Dedifferentiated amniotic fluid mesenchymal stem cell (primary cell): ENCODE measurements around the gene ICOS.
"Not testable (repeated sequence)": the region's sequence is repeated elsewhere in the genome, so short reads cannot be mapped to it uniquely, and the experiment has no call there.

Experiments
- DNase-seq: peaks from one replicate; pipeline ENCODE4 v3.0.0-alpha.2; 2016; ENCODE audit errors: extremely low spot score

ICOS gene

GRCh38 chr2:203975912-203976311, 39.3 kb downstream of the ICOS start:
- no peak for DNase-seq

- no peak for DNase-seq
These were observed 45.7 kb downstream of the ICOS start for GRCh38 chr2:203982276-203982675.

GRCh38 chr2:203983064-203983715, 46.6 kb downstream of the ICOS start:
- DNase-seq, result no peak

DNA sequence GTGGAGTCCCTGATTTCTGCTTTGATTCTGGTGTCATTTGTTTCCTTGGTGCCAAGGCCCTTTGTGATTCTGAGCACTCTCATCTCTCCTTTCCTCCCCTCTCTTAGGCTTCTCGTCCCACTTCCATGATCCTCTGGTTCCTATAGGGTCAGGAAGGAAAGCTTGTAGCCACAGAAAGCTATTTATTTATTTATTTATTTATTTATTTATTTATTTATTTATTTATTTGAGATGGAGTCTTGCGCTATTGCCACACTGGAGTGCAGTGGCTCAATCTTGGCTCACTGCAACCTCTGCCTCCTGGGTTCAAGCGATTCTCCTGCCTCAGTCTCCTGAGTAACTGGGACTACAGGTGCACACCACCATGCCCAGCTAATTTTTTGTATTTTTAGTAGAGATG, 49.4 kb downstream of the ICOS start:
- not testable (repeated sequence) for DNase-seq

- no peak for DNase-seq
These were observed 51.4 kb downstream of the ICOS start for GRCh38 chr2:203987959-203988358.

GRCh38 chr2:203988500-203989260, 52.1 kb downstream of the ICOS start:
- no peak for DNase-seq

DNA sequence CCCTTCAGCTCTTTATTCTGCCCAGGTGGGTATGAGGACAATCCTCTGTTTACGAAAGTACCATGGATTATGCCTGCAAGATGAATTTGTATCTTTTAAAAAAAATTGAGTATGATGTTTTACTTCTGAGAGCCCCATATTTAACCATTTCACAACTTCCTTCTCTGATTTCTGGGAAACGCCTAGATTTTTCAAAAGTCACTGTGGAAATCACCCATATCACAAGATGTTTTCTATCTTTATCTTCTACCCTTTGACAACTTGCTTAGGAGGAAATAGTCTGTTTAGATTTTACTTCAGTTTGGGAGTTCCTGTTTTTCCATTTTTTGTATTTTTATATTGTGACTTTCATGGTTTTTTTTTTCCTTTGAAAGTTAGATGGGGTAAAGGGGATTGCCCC, 53.0 kb downstream of the ICOS start:
- no peak for DNase-seq

GRCh38 chr2:203992509-203992908, 55.9 kb downstream of the ICOS start:
- no peak for DNase-seq

DNA sequence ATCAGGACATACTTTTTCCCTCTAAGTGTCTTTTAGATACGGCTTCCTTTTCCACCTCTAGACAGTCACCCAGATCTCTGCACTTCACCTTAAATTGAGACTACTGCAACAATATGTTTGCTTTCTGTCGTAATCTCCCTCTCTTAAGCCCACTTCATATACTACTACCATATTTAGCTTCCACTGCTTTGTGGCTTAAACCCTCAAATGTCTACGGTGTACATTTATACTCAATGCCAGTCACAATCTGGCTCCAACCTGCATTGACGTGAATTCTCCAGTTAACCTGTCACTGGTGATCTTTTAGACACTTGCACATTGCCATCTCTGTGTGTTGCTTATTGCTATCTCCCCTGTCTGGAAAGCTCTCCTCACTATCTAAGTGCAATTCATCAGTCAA, 56.4 kb downstream of the ICOS start:
- no peak for DNase-seq

DNA sequence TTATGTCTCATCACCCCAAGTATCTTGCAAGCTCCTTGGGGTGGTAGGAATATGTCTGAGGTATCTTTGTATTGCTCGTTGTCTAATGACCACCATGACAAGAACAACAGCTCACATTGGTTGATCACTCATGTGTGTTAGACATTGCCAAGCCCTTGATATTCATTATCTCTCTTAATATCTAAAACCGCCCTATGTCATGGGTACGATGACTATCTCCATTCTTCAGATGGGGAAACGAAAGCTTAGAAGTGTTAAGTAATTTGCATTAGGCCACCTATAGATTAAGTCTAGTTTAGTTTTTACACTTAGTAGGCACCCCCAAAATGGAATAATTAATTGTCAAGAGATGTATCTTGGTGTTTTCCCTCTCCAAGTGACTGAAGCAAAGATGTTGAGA, 57.0 kb downstream of the ICOS start:
- no peak for DNase-seq

DNA sequence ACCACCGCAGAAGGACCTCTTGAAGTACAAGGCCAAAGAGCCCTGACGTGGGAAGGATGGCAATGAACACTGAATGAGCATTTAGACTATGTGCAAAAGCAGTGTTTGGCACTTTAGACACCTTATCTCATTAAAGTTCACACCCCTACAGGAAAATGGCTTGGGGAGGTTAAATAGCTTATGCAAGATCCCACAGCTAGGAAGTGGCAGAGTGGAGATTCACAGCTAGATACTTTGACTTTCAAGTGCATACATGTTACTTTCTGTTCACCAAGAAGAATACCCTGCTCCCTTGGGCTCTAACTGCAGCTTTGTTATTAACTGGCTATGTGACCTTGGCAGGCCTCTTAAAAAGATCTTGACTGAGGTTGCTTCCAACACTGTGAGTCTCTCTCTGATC, 58.2 kb downstream of the ICOS start:
- DNase-seq, result no peak

GRCh38 chr2:203996692-203997091, 60.1 kb downstream of the ICOS start:
- no peak for DNase-seq

DNA sequence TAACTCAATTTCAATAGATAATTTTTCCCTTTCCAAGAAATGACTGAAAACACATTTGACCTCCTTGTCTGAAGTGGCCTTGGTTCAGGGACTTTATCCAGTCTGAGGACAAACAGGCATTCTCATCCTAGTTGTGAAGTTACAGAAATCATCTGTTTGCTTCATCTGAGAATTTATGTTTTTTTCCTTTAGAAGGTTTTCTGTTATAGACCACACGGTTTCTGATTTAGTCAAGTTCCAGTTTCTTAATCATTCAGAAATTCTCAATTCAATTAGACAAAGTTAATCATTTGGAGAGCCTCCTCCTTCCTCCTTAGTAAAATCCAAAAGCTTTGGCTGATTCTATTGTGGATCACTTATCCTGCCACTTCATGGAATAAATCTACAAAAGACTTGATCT, 60.9 kb downstream of the ICOS start:
- DNase-seq, result no peak

GRCh38 chr2:203997980-203998809, 61.6 kb downstream of the ICOS start:
- DNase-seq, result peak; percentile 32

- no peak for DNase-seq
These were observed 63.3 kb downstream of the ICOS start for GRCh38 chr2:203999835-204000234.

DNA sequence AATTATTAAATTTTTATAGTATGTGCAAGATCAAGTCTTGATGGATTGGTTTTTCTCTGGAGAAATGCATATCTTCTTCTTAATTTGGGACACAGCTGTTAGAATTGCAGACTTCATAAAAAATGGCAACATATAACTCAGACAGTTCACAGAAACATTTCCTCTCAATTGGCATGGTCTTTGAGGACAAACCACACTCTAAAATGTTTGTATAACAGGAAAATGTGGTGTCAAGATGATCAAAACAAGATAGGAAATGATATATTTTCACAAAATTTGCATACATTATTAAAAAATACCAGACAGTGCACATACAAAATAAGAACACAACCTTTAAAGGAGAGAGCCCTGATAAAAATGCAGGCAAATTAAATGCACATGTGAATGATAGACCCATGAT, 63.9 kb downstream of the ICOS start:
- DNase-seq, result no peak

GRCh38 chr2:204003276-204003990, 66.9 kb downstream of the ICOS start:
- no peak for DNase-seq

DNA sequence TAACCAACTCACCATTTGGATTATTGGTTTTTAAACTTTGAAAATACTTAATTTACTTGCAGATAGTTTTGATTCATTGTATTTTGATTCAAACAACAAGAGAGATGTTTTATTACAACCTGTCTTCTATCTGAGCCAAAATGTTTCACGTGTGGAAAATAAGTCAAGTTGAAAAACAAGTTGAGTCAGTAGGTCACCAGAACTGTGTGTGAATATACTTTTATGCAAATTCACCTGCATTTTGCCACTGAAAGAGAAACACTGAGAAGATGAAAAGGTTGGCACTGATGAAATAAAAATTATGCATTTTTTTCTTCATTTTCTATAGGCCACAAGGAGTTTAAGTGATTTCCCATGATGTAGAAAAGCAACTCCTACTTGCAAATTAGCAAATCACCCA, 68.3 kb downstream of the ICOS start:
- DNase-seq, result no peak

- DNase-seq, result no peak
These were observed 69.6 kb downstream of the ICOS start for GRCh38 chr2:204005940-204006721.

GRCh38 chr2:204008352-204008751, 71.8 kb downstream of the ICOS start:
- DNase-seq, result no peak
